Stimulated activated CD4-positive, alpha-beta T cell treated with anti-CD3 and anti-CD28 coated beads, TNF-alpha, amount 100 ng/mL, for 4 hours (primary cell): ENCODE data around the gene FAM72B.
"Not testable (repeated sequence)": the region's sequence is repeated elsewhere in the genome, so short reads cannot be mapped to it uniquely, and the experiment has no call there.

Experiments
- DNase-seq, 3 experiments: peaks; one replicate each; pipeline ENCODE4 v3.0.0-alpha.2; 2020; ENCODE audit warnings: low read depth in 3 of 3

The FAM72B gene

DNA sequence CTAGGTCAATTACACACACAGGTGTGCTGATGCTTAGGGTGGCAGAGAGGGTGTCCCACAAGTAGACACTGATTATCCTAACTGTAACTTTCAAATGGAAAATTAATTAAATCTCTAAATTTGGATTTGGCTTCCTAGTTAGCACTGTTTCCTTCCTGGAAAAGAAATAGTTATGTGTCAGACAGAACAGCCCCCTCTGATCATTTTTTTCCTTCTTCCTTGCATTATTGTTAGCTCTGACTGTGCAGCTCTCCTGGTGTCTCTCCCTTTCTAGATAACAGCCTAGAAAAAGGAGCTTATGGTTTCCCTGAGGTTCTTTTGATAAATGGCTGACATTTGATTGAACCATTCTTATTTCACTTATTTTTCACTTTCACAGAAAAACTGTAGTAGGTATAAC lies 31.4 kb downstream of the FAM72B start:
- DNase-seq: not testable (repeated sequence)

DNA sequence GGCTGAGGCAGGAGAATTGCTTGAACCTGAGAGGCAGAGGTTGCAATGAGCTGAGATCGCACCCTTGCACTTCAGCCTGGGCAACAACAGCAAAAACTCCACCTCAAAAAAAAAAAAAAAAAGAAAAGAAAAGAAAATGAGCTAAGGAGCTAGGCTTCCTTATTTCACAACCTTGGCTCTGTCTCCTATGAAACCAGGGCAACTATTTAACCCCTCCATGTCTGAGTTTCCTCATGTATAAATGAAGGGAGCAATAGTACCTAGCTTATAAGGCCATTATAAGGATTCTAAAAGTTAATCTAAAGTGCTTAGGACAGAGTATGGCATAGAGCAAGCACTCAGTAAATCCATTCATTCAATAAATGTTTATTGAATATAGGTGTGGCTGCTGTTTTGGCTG lies 32.8 kb downstream of the FAM72B start:
- not testable (repeated sequence) for DNase-seq

DNA sequence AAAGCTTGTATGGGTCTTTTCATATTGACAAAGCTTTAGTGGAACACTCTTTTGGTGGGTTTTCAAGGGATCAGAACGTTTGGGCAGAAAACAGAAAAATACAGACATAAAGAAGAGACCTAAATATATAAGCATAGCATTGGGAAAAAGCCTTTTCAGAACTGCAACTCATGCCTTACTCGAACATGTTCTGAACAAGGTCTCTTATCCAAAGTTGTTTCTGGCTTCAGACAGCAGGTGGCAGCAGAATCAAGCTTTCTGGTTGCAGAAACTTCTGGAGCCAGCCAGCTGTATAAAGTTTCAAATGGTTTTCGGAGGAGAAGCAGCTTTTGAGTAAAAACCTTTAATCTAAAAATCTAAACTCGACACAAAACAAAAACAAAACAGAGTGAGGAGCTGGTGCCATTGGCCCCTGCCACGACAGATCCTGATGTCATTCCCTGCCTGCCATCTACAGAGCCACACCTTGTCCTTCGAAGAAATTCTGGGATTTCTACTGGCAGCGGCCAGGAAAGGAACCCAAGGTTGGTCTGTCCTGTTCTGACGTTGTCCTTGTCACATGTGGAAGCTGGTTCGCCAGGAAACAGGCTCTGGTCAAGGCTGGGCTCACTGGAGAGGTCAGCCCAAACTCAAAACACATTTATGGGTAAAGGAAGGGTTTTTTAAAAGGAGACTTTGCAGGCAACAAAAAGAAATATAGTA lies 35.5 kb downstream of the FAM72B start:
- DNase-seq: not testable (repeated sequence)

DNA sequence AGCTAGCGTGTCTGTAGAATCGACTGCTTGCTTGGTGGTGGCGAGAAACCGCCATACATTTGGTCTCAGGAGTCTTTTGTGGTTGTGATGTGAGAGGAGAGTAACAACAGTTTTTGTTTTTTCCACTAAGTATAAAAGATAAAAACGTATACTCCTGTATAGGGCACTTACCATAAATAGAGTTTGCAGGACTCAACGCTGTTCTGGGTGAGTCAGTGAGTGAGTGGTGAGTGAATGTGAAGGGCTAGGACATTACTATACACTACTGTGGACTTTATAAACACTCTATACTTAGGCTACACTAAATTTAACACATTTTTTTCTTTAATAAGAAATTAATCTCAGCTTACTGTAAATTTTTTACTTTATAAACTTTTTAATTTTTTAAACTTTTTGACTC lies 43.7 kb downstream of the FAM72B start:
- not testable (repeated sequence) for DNase-seq

DNA sequence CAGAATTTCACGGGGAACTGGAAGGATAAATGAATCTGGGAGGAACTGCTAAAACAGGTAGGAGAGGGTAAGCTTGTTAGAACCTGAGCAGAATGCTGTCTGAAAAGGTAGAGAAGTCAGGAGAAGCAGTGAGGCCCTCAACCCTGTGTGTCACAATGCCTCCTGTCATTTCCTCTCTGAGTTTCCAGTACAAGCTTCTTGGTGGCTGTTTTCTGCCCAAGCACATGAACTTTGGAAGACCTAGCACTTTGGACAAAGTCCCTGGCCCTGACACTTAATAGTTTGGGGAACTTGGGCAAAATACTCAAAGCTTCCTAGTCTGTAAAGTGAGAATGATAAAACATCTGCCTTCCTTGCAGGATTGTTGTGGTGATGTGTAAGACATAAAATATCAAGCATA lies 52.6 kb downstream of the FAM72B start:
- DNase-seq: not testable (repeated sequence)

DNA sequence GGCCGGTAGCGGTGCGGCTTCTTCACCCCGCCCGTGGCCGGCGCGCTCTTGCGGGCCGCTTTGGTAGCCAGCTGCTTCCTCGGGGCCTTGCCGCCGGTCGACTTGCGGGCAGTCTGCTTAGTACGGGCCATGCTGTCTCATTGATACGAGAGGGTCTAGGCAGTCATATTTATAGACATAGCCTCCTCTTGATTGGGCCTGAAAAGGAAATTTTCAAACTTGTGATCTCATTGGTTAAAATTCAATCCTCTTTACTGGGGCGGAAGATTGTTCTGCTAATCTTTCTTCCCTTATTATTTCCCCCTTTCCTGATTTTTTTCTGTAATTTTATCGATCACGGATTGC lies 65.7 kb downstream of the FAM72B start:
- DNase-seq: not testable (repeated sequence)
